ENCODE measurements around the gene PRDM16.

PRDM16 gene

DNA sequence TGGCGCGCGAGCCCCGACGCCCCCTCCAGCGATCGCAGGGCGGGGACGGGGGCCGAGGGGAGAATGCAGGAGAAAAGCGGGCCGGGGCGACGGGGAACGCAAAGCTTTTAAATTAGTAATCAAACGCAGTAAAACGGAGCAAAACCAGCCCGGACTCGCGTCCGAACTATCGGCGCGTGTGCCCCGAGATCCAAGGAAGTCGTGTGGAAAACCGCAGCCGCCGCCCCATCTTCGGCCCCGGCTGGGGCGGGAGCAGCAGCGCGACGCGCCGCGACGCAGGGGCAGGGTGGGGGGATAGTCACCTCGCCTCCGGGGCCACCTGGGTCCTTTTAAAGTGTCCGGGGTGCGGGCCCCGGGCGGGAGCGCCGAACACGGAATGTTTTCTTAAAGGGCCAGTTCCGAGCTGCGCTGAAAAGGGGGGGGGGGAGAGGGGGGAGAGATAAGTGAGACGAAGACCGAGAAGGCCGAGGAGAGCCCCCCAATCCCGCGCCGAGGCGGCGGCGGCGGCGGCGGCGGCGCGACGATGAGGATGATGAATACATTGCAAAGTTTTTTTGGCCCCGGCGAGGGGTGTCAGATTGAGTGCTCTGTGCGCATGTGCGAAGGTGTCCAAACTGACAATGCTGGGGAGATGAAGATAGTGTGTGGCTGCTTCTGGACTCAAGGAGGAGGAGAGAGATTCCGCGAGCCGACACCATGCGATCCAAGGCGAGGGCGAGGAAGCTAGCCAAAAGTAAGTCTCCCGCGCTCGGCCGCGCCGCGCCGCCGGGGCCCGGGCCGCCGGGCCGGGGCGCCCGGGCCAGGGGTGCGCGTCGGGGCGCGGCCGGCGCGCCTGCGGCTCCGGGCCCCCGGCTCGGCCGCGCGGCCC, at the start of gene PRDM16:
TSS of gene PRDM16 (plus strand) at position 640 of the 868 bp plus-strand sequence. CDS start at position 697, 57 bp downstream.
- DNase-seq (ENCODE audit: low read depth), result peak; percentile 34

DNA sequence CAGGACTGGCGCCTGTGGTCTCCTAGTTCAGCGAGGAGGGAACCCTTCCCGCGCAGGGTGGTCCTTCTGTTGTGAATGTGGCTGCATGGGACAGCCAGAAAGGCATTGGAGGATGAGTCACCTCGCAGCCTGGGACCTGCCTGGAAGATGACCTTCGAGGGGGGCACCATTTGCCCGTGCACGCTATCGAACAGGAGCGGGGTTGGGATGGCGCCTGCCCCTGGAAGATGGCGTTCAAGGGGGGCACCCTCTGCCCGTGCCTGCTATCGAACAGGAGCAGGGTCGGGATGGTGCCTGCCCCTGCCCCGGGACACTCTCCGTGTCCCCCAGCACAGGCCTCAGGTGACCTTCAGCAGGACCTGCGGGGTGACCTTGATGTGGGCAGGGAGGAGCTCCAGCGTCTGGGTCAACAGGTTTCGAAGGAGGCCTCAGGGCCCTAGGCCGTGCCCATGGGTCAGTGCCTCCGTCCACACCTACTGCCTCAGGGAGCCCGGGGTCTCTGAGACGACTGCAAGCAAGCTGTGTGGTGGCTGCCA, 49.4 kb upstream of the PRDM16 start:
- no peak for DNase-seq (ENCODE audit: low read depth)

DNA sequence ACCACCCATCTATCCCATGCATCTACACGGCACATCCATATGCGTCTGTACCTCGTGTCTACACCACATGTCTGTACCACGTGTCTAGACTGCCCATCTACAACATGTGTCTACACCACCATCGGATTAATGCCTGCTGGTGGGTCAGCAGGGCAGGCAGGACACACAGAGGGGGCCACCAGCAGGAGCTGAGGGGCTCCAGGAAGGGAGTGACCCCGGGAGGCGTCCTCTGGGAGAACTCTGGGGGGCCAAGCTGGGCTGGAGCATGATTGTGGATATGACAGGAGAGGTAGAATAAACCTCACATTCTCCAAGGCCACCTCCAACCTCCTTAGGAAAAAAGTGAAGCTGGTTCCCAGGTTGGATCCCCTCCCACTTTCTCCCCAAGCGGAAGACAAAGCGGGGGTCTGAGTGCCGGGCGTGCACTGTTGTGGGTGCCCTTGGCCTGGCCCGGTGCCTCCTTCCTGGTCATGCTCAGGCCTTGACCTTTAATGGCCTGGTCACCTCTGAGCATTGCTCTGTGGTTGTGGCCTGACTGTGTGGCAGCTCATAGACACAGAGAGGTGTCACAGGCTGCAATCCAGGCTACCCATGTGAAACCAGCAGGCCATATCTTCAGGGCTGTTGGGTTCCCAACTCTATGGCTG, 48.6 kb upstream of the PRDM16 start:
- no peak for DNase-seq (ENCODE audit: low read depth)

GRCh38 chr1:3021233-3021671, 47.8 kb upstream of the PRDM16 start, which contains the start of gene ACTRT2:
Gene ACTRT2, plus strand, starts transcription at chr1:3021467. Its CDS starts 220 bp downstream, at chr1:3021687.
- DNase-seq (ENCODE audit: low read depth), result no peak

DNA sequence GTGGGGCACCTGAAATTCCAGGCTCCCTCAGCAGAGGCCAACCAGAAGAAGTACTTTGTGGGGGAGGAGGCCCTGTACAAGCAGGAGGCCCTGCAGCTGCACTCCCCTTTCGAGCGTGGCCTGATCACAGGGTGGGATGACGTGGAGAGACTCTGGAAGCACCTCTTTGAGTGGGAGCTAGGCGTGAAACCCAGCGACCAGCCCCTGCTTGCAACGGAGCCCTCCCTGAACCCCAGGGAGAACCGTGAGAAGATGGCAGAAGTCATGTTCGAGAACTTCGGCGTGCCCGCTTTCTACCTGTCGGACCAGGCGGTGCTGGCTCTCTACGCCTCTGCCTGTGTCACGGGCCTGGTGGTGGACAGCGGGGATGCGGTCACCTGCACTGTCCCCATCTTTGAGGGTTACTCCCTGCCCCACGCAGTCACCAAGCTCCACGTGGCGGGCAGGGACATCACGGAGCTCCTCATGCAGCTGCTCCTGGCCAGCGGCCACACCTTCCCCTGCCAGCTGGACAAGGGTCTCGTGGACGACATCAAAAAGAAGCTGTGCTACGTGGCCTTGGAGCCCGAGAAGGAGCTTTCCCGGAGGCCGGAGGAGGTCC, 47.1 kb upstream of the PRDM16 start:
- no peak for DNase-seq (ENCODE audit: low read depth)

DNA sequence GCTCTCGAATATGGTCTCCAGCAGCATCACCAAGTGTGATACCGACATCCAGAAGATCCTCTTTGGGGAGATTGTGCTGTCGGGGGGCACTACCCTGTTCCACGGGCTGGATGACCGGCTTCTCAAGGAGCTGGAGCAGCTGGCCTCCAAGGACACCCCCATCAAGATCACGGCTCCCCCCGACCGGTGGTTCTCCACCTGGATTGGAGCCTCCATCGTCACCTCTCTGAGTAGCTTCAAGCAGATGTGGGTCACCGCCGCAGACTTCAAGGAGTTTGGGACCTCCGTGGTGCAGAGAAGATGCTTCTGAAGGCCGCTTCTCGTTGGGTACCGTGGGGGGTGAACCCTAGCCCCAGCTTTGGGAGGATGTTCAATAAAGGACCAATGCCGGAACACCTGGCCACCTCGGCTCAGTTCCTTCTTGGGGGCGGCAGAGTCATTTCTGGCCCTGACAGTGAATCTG, 46.5 kb upstream of the PRDM16 start:
- DNase-seq (ENCODE audit: low read depth), result no peak

- DNase-seq (ENCODE audit: low read depth), result no peak
Observed at GRCh38 chr1:3022976-3023375, 46.0 kb upstream of the PRDM16 start.

GRCh38 chr1:3024019-3024418, 45.0 kb upstream of the PRDM16 start:
- no peak for DNase-seq (ENCODE audit: low read depth)

GRCh38 chr1:3024588-3024987, 44.4 kb upstream of the PRDM16 start:
- no peak for DNase-seq (ENCODE audit: low read depth)

- DNase-seq (ENCODE audit: low read depth), result no peak
Observed at GRCh38 chr1:3026124-3026523, 42.9 kb upstream of the PRDM16 start.

DNA sequence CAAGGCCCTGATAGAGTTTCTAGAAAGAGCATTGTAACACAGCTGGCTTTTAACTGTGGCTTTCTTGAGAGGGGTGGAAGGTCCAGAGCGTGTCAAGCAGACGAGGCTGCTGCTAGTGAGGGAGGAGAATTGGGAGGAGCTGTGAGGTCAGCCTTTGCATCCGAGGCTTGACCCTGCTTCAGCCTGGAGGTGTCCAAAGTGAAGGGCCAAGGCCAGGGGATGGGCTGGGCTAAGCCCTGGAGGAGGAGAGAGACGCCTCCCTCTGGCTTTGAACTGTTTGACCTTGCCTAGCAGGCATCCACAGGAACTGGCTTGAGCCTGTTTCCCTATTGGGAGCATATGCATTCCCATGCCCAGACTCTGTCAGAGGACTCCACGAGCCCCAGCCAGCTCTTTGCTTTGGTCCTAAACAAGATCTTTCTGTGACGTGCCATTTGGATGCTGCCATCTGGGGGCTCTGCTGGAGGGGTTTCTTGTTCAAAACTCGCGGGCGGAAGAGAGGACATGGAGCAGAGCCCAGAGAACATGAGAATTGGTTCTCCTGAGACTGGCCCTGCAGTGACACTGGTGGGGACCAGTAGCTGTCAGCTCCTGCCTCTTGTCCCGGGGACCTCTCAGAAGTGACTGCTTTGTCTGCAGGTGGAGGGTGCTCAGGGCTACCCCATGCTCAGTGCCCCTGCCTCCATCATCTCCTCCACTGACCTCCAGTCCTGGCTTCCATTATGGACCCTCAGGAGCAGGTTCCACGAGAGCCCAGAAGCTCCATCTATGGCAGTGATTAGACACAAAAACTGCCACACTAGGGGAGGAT, 42.2 kb upstream of the PRDM16 start:
- DNase-seq (ENCODE audit: low read depth), result no peak

DNA sequence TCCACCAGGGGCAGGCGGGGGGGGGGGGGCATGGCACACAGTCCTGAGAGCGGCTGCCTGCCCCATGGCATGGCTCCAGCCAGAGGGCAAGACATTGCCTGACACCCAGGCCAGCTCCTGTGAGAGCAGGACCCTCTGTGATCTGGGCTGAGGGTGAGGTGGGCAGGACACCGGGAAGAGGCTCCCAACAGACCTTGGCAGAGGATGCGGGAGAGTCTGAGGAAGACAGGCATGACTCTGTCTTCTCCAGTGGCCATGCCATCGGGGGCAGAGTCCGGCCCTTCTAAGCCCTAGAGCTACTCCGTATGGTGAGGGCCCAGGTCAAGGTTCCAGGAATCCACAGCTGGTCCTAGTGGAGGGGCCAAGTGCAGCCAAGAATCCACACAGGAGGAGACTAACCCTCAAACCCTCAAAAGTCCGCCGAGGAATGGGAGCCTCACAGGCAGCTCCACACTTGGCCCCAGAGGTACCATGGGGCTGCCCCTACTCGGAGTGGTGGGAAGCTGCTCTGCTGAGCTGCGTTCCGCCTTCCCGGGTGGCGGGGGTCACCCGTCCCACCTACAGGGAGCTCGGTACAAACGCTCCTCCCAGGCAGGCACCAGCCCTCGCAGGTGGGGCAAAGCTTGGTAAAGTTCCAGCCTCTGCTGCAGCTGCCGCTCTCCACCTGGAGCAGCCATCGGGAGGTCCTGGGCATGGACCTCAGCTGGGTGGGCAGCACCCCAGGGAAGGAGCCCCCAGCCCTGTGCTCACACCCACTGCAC, 41.2 kb upstream of the PRDM16 start:
- DNase-seq (ENCODE audit: low read depth), result no peak

GRCh38 chr1:3028531-3029282, 40.3 kb upstream of the PRDM16 start:
- DNase-seq (ENCODE audit: low read depth), result no peak

DNA sequence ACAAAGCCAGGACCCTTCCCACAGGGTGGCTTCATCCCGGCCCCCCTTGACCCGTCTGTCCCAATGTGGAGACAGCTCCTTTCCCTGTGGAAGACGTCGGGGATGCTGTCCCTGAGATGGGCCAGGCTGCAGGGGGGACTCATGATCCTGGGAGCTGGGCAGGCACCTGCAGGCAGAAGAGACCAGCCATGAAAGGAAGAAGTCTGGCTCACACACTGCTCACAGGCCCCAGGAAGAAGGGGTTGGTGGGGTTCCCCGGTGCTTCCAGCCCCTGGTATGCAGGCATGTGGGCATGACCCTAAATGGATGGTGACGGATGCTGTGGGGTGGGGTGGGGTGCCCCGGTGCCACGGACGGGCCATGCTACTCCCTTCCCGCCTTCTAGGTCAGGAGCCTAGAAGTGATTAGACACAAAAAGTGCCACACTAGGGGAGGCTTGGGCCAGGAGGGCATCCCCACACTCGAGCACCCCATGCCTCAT, 39.5 kb upstream of the PRDM16 start:
- DNase-seq (ENCODE audit: low read depth), result no peak

- no peak for DNase-seq (ENCODE audit: low read depth)
Observed at GRCh38 chr1:3029991-3030662, 38.9 kb upstream of the PRDM16 start.

DNA sequence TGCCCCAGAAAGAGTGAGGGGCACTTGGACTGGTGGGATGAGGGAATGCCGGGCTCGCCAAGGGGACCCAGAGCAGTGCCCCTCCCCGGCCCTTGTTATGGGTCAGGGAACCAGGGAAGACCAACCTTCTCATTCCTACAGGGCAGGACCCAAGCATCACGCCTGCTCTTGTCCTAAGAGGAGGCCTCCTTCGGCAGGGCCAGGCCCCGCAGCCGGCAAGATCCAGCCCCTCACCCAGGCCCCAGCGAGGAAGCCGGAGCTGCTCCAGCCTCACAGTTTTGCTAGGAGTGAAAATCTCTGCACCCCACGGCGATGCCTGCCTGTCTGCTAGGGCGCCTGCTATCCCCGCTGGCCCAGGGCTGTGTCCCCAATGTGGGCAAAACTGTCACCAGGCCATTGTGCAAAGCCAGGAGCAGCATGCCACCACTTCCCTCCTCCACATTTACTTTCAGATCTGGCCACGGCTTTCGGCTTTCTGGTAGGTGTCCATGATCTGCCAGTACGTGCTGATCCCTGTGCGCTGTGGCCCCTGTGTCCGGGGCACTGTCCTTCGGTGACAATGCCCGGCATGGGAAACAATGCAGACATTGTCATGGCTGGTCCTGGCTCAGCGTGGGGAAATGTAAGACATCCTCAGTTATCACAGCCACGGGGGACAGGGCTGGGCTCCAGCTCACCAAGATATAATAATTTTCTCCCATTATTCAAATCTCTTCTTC, 38.2 kb upstream of the PRDM16 start:
- no peak for DNase-seq (ENCODE audit: low read depth)

DNA sequence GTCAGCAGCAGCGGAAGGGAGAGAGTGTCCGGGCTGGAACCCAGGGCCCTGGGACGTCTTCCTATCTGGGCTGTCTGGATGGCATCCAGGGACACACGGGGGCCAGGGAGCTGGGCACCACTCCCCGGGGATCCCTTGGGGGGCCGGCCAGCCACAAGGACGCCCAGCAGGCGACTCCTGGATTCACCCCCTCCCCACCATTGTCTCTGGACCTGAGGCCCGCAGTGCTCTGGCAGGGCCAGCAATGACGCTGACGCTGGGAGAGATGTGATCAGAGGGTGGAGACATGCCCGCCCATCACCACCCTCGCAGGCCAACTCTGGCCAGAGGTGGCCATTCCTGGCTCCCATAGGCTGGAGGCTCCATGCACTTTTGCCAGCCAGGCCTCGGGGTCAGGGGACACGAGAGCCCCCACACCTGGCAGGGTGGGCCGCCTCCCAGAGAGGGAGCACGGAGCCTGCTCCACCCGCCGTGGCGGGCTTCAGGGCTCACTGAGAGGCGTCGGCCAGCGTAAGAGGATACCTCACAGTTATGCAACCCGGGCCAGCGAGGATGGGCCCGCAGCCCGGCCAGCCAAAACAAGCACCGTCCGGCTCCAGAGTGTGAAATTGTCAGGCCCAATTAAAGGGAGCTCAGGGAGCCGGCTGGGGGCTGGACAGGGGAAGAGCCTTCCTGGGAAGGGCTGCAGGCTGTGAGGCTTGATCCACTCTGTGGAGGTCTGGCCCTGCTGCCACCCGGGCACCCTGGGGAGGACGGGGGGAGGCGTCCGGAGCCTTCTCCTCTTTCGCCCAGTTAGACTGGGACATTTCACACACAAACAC, 37.4 kb upstream of the PRDM16 start:
- DNase-seq (ENCODE audit: low read depth), result no peak

Measured in fibroblast of the conjunctiva (primary cell).